Spleen (tissue), 11 donors: ENCODE data around the gene PHF21A. TPM values are rescaled to one million over a fixed set of nuclear protein-coding genes. Genes with fewer than 3 reads are reported as not detected.

ENCODE experiments used
- DNase-seq: peaks from one replicate; pipeline ENCODE4 v3.0.0-alpha.2; 2020
- H3K27ac ChIP-seq, 8 donors: fragments of 200-600 bp; sonication (generic) in 7 of 8; 1 replicate in 4 of 8; 2 replicates in 4 of 8; pipeline versions ENCODE4 v1.5.0 to v1.8.0; 2016 to 2021; ENCODE audit warnings: inconsistent platforms in 4 of 8, mild to moderate bottlenecking in 4 of 8, moderate library complexity in 1 of 8
- H3K27me3 ChIP-seq, 7 donors: fragments of 200-600 bp; sonication (generic) in 6 of 7; replicated peaks in 1 of 7; 1 replicate in 4 of 7; 2 replicates in 3 of 7; pipeline versions ENCODE4 v1.5.0 to v1.8.0; 2016 to 2021; ENCODE audit warnings: inconsistent platforms in 3 of 7, mild to moderate bottlenecking in 1 of 7
- H3K36me3 ChIP-seq, 6 donors: fragments of 200-600 bp; sonication (generic) in 5 of 6; 1 replicate in 4 of 6; 2 replicates in 2 of 6; pipeline versions ENCODE4 v1.5.0 to v1.8.0; 2016 to 2021; ENCODE audit warnings: inconsistent platforms in 2 of 6
- H3K4me1 ChIP-seq, 6 donors: fragments of 200-600 bp; sonication (generic) in 5 of 6; 1 replicate in 3 of 6; 2 replicates in 3 of 6; pipeline versions ENCODE4 v1.5.0 to v1.8.0; 2016 to 2021; ENCODE audit warnings: inconsistent platforms in 3 of 6
- H3K4me3 ChIP-seq, 8 donors: fragments of 200-600 bp; sonication (generic) in 7 of 8; 1 replicate in 4 of 8; 2 replicates in 4 of 8; pipeline versions ENCODE4 v1.5.0 to v1.8.0; 2016 to 2021; ENCODE audit warnings: inconsistent platforms in 4 of 8, mild to moderate bottlenecking in 4 of 8, moderate library complexity in 2 of 8
- H3K9me3 ChIP-seq, 8 donors: fragments of 200-600 bp; sonication (generic) in 7 of 8; 1 replicate in 4 of 8; 2 replicates in 4 of 8; pipeline versions ENCODE4 v1.5.0 to v1.8.0; 2016 to 2021; ENCODE audit warnings: inconsistent platforms in 4 of 8
- CTCF ChIP-seq, 11 experiments: fragments of 200-600 bp in 7 of 11; fragments of 450-650 bp in 4 of 11; sonication (generic) in 4 of 11; IDR thresholded peaks in 8 of 11; conservative IDR thresholded peaks in 3 of 11; 1 replicate in 7 of 11; 2 replicates in 4 of 11; pipeline versions ENCODE4 v1.4.0 to v1.8.0; 2016 to 2021; ENCODE audit warnings: antibody characterized with exemption in 11 of 11, inconsistent platforms in 4 of 11, mild to moderate bottlenecking in 1 of 11
- POLR2A ChIP-seq, 3 donors: fragments of 450-650 bp; IDR thresholded peaks; one replicate each; pipeline ENCODE4 v1.5.1; 2017; ENCODE audit warnings: antibody characterized with exemption in 3 of 3, mild to moderate bottlenecking in 1 of 3
- POLR2AphosphoS5 ChIP-seq, 3 donors: sonication (generic); formaldehyde crosslinking; IDR thresholded peaks; one replicate each; pipeline ENCODE4 v1.5.1; 2017; ENCODE audit warnings: antibody characterized with exemption in 3 of 3
- WGBS, 5 donors: extraction: QIAGEN DNeasy Blood & Tissue Kit in 3 of 5; methylation state at CpG; one replicate each; pipeline versions ENCODE4 v1.1.5 to v1.1.7; 2013 to 2018; 5-methylcytosine and 5-hydroxymethylcytosine counted together
- intact Hi-C: fragments of 100-400 bp; cut with DNase I; formaldehyde crosslinking; loops from one replicate; pipeline ENCODE4 v1.15.0; 2023; ENCODE audit warnings: low total_unique reads
- polyA plus RNA-seq, 3 donors: library from polyadenylated mRNA; stranded (reverse); fragments of 200-250 nt; gene quantifications; one replicate each; pipeline ENCODE4 v1.2.1, GENCODE V29; 2013
- total RNA-seq, 7 donors: library from RNA; depleted of rRNA in 3 of 7; stranded (reverse); fragments of >200 nt in 3 of 7; fragmentation: NEBNext Ultra II Directional in 4 of 7; extraction: Animal tissue kit (Norgen Biotek cat#: 25700) in 4 of 7; gene quantifications; one replicate each; pipeline versions ENCODE4 v1.1.0 to v1.2.1, GENCODE V29; 2016 to 2021
- donor health status: healthy with polysubstance abuse.
- donor health status: DM: no; HTN: no; CAD: no; lungs with moderate emphysema.
- donor health status: DM: no; HTN: no; CAD: no.
- donor health status: Bipolar disorder and iron deficiency.
- donor health status: healthy.
- donor health status: DM: no; HTN: no; CAD: no.
- donor health status: DM: yes; HTN: yes; CAD: no.

The PHF21A gene
- total and polyA plus RNA-seq, 10 donors = 9.2 to 110 (median 79.7) TPM

GRCh38 chr11:46114961-46115360 is 6.3 kb downstream of the PHF21A start:
- Histone ChIP-seq H3K4me1 (peaks cover 50 to 88% (median 73%) of the 10 kb centered on the region in 6 donors), H3K9me3 (no peaks in the 10 kb centered on the region), H3K4me3 (no peak overlapping the region), H3K27ac (peak overlapping the region in 6 of 8 donors; percentile 17 to 98 (median 69)), H3K36me3 (no peaks in the 10 kb centered on the region), H3K27me3 (no peaks in the 10 kb centered on the region)
- DNase-seq = no peak
- no peak for TF ChIP-seq CTCF (IDR thresholded peaks at IDR 0.05 in 8 of 11, conservative IDR thresholded peaks at IDR 0.05 in 3 of 11)
- TF ChIP-seq POLR2AphosphoS5 (IDR thresholded peaks at IDR 0.05) = no peak
- TF ChIP-seq POLR2A (IDR thresholded peaks at IDR 0.05) = no peak
- intact Hi-C loops = no loop called here

- WGBS, 5 donors = 86 to 94% (median 91%) methylated on average over 4 of the region's 4 CpGs
- no peak overlapping the region for H3K4me3 ChIP-seq
- no peaks in the 10 kb centered on the region for H3K9me3 ChIP-seq
- H3K27ac ChIP-seq = peak overlapping the region in 6 of 8 donors; percentile 17 to 98 (median 69)
- intact Hi-C loops = no loop called here
- no peaks in the 10 kb centered on the region for H3K36me3 ChIP-seq
- peaks cover 50 to 88% (median 72%) of the 10 kb centered on the region in 6 donors for H3K4me1 ChIP-seq
- no peak for DNase-seq
- TF ChIP-seq POLR2AphosphoS5 (IDR thresholded peaks at IDR 0.05) (no peak), CTCF (IDR thresholded peaks at IDR 0.05 in 8 of 11, conservative IDR thresholded peaks at IDR 0.05 in 3 of 11) (no peak), POLR2A (IDR thresholded peaks at IDR 0.05) (no peak)
- H3K27me3 ChIP-seq = no peaks in the 10 kb centered on the region
These were observed 6.9 kb downstream of the PHF21A start for GRCh38 chr11:46114378-46114777.

- no peaks in the 10 kb centered on the region for H3K36me3 ChIP-seq
- H3K27ac ChIP-seq = peak overlapping the region in 2 of 8 donors; percentile 96 to 98
- H3K27me3 ChIP-seq = no peaks in the 10 kb centered on the region
- no peaks in the 10 kb centered on the region for H3K9me3 ChIP-seq
- no peak for DNase-seq
- 72 to 76% (median 73%) methylated on average over 9 of the region's 9 CpGs for WGBS, 5 donors
- H3K4me1 ChIP-seq = peaks cover 41 to 85% (median 60%) of the 10 kb centered on the region in 6 donors
- TF ChIP-seq POLR2AphosphoS5 (IDR thresholded peaks at IDR 0.05) (no peak), CTCF (IDR thresholded peaks at IDR 0.05 in 8 of 11, conservative IDR thresholded peaks at IDR 0.05 in 3 of 11) (no peak), POLR2A (IDR thresholded peaks at IDR 0.05) (no peak)
- intact Hi-C loops = no loop called here
- peak overlapping the region in 1 of 8 donors; percentile 26 for H3K4me3 ChIP-seq
These were observed 8.2 kb downstream of the PHF21A start for GRCh38 chr11:46112961-46113607.

- 91 to 99% (median 98%) methylated on average over 2 of the region's 2 CpGs for WGBS, 5 donors
- intact Hi-C loops = no loop called here
- no peaks in the 10 kb centered on the region for H3K9me3 ChIP-seq
- peaks cover 27 to 85% (median 51%) of the 10 kb centered on the region in 6 donors for H3K4me1 ChIP-seq
- H3K36me3 ChIP-seq = peaks cover 0 to 3% (median 0%) of the 10 kb centered on the region in 6 donors
- no peak overlapping the region for H3K27ac ChIP-seq
- no peaks in the 10 kb centered on the region for H3K27me3 ChIP-seq
- TF ChIP-seq CTCF (IDR thresholded peaks at IDR 0.05 in 8 of 11, conservative IDR thresholded peaks at IDR 0.05 in 3 of 11) (no peak), POLR2A (IDR thresholded peaks at IDR 0.05) (no peak), POLR2AphosphoS5 (IDR thresholded peaks at IDR 0.05) (no peak)
- H3K4me3 ChIP-seq = no peak overlapping the region
- DNase-seq = no peak
These were observed 12.5 kb downstream of the PHF21A start for GRCh38 chr11:46108751-46109150.
